Right atrium auricular region (tissue), 2 donors: ENCODE results near the gene FMO4. TPM values are rescaled to one million over a fixed set of nuclear protein-coding genes. Genes with fewer than 3 reads are reported as not detected.

Source experiments
- DNase-seq: peaks from one replicate; pipeline ENCODE4 v3.0.0-alpha.2; 2019; ENCODE audit warnings: low spot score
- H3K27ac ChIP-seq, 2 donors: fragments of 200-600 bp; sonication (generic); 1 replicate in 1 of 2; 2 replicates in 1 of 2; pipeline ENCODE4 v1.5.1; 2016 to 2019
- H3K27me3 ChIP-seq, 2 donors: fragments of 200-600 bp; sonication (generic); one replicate each; pipeline versions ENCODE4 v1.5.1 to v1.6.0; 2017 to 2019
- H3K36me3 ChIP-seq: fragments of 200-600 bp; sonication (generic); one replicate; pipeline ENCODE4 v1.5.1; 2016
- H3K4me1 ChIP-seq, 2 donors: fragments of 200-600 bp; sonication (generic); one replicate each; pipeline versions ENCODE4 v1.5.1 to v1.6.0; 2017 to 2019
- H3K4me3 ChIP-seq, 2 donors: fragments of 200-600 bp; sonication (generic); 1 replicate in 1 of 2; 2 replicates in 1 of 2; pipeline ENCODE4 v1.5.1; 2017 to 2019; ENCODE audit warnings: mild to moderate bottlenecking in 1 of 2, moderate library complexity in 1 of 2
- H3K9me3 ChIP-seq, 2 donors: fragments of 200-600 bp; sonication (generic); one replicate each; pipeline ENCODE4 v1.5.1; 2019
- CTCF ChIP-seq, 2 donors: fragments of 200-600 bp; sonication (generic); IDR thresholded peaks; one replicate each; pipeline ENCODE4 v1.5.1; 2019; ENCODE audit warnings: antibody characterized with exemption in 2 of 2
- total RNA-seq, 2 donors: library from RNA; depleted of rRNA; stranded (reverse); fragments of >200 nt; gene quantifications; one replicate each; pipeline ENCODE4 v1.1.0, GENCODE V29; 2016

The FMO4 gene, protein sequence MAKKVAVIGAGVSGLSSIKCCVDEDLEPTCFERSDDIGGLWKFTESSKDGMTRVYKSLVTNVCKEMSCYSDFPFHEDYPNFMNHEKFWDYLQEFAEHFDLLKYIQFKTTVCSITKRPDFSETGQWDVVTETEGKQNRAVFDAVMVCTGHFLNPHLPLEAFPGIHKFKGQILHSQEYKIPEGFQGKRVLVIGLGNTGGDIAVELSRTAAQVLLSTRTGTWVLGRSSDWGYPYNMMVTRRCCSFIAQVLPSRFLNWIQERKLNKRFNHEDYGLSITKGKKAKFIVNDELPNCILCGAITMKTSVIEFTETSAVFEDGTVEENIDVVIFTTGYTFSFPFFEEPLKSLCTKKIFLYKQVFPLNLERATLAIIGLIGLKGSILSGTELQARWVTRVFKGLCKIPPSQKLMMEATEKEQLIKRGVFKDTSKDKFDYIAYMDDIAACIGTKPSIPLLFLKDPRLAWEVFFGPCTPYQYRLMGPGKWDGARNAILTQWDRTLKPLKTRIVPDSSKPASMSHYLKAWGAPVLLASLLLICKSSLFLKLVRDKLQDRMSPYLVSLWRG
- total RNA-seq, result 10 to 100 TPM in 1 of 2 donors, 1 to 10 TPM in 1; 6.9 to 11.8 TPM

DNA sequence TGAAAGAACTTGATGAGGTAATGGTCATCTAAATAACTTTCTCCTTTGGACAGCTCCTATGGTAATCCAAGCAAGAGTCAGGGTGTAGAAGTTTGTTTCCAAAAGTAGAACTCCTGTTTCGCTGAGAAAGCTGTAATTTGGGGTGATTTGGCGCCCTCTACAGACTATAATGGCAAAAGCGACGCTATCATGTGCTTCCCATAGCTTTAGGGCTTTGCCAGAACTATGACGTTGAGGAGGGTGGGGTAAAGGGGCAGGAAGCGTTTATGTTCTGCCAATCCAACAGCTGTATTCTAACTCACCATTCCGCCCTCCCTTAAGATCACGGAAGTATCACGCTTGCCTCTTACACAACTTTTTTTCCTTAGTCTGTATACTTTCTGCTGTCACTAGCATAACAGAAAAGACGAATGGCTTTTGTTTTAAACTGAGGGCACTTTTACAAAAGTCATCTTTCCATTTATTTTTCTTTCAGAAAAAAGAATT, at the start of gene FMO4:
Gene FMO4 (plus strand): TSS at position 349 of the 486 bp plus-strand sequence. CDS start 5,643 bp downstream, outside the sequence.
- Histone ChIP-seq H3K4me1 (peaks cover 0 to 16% of the 10 kb centered on the region in 2 donors), H3K4me3 (peak within 1 kb of the TSS; percentile 29 to 41), H3K27me3 (no peaks in the 10 kb centered on the region), H3K36me3 (peaks cover 3% of the 10 kb centered on the region), H3K9me3 (peaks cover 0 to 2% of the 10 kb centered on the region in 2 donors), H3K27ac (peak within 1 kb of the TSS; percentile 73 to 79)
- DNase-seq, result peak; percentile 94
- peak; percentile 73 to 89 for TF ChIP-seq CTCF (IDR thresholded peaks at IDR 0.05)

DNA sequence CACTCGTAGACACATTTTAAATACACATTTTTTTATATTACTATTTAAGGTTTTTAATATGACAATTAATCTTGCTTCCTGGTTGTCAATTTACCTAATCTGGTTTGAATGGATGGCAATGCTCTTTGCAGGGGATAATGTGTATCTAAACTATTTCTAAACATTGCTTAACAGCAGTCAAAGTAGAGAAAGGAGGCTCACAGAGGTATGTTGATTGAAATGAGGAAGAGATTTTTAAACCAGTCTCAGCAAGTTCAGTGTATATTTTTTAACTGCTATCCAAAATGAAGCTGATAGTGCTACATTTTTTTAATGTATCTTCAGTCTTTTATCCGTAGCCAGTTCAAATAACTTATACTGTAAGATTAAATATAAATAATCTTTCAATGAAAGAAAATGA, 48.3 kb upstream of the FMO4 start:
- no peaks in the 10 kb centered on the region for H3K9me3 ChIP-seq
- no peaks in the 10 kb centered on the region for H3K27me3 ChIP-seq
- TF ChIP-seq CTCF (IDR thresholded peaks at IDR 0.05), result no peak
- no peaks in the 10 kb centered on the region for H3K36me3 ChIP-seq
- no peak overlapping the region for H3K4me3 ChIP-seq
- no peaks in the 10 kb centered on the region for H3K4me1 ChIP-seq
- no peak overlapping the region for H3K27ac ChIP-seq
- DNase-seq, result no peak

- H3K9me3 ChIP-seq, result no peaks in the 10 kb centered on the region
- H3K27me3 ChIP-seq, result no peaks in the 10 kb centered on the region
- no peak for TF ChIP-seq CTCF (IDR thresholded peaks at IDR 0.05)
- DNase-seq, result no peak
- no peak overlapping the region for H3K4me3 ChIP-seq
- H3K4me1 ChIP-seq, result no peaks in the 10 kb centered on the region
- H3K36me3 ChIP-seq, result no peaks in the 10 kb centered on the region
- H3K27ac ChIP-seq, result no peak overlapping the region
Observed at GRCh38 chr1:171266930-171267329, 47.1 kb upstream of the FMO4 start.

GRCh38 chr1:171267391-171267790, 46.6 kb upstream of the FMO4 start:
- Histone ChIP-seq H3K36me3 (no peaks in the 10 kb centered on the region), H3K4me1 (no peaks in the 10 kb centered on the region), H3K4me3 (no peak overlapping the region), H3K27ac (no peak overlapping the region), H3K27me3 (no peaks in the 10 kb centered on the region), H3K9me3 (no peaks in the 10 kb centered on the region)
- no peak for DNase-seq
- TF ChIP-seq CTCF (IDR thresholded peaks at IDR 0.05), result no peak

GRCh38 chr1:171270806-171271205, 43.2 kb upstream of the FMO4 start:
- TF ChIP-seq CTCF (IDR thresholded peaks at IDR 0.05), result no peak
- DNase-seq, result no peak
- Histone ChIP-seq H3K9me3 (no peaks in the 10 kb centered on the region), H3K4me1 (no peaks in the 10 kb centered on the region), H3K36me3 (no peaks in the 10 kb centered on the region), H3K4me3 (no peak overlapping the region), H3K27ac (no peak overlapping the region), H3K27me3 (no peaks in the 10 kb centered on the region)
